ENCODE results near the gene MOV10. TPM values are rescaled to one million over a fixed set of nuclear protein-coding genes. Genes with fewer than 3 reads are reported as not detected.
A peak's percentile ranks its signal among the peaks of the same experiment; 100 is the strongest.

Gene MOV10
- total and polyA plus RNA-seq, 9 of the 15 experiments (the other 6 are each of a cell fraction or from before 2014, with no cell fraction given) = 16.7 to 105 (median 49.5) TPM

GRCh38 chr1:112714313-112715263, 40.1 kb downstream of the MOV10 start (continued):
- TF ChIP-seq MYNN (IDR thresholded peaks at IDR 0.05) (0 out of 2 replicates have a peak, but pooled peaks have one; percentile 19), MYNN (CRISPR knock-in tag; IDR thresholded peaks at IDR 0.05) (no peak), TAF15 (IDR thresholded peaks at IDR 0.05; ENCODE audit: low read depth, low read length) (0 out of 2 replicates have a peak, but pooled peaks have one; percentile 26), L3MBTL2 (IDR thresholded peaks at IDR 0.05) (peak; percentile 75), NCOA1 (IDR thresholded peaks at IDR 0.05; ENCODE audit: low read depth) (no peak), RBM15 (IDR thresholded peaks at IDR 0.05; ENCODE audit: insufficient read depth, low read length) (no peak), KLF1 (tag; IDR thresholded peaks at IDR 0.05) (no peak), KAT7 (CRISPR knock-in tag; IDR thresholded peaks at IDR 0.05; ENCODE audit: borderline replicate concordance) (peak; percentile 76; the same call in 1 of the 2 replicates), PTTG1 (tag; IDR thresholded peaks at IDR 0.05; ENCODE audit: low read depth) (no peak)
- TF ChIP-seq, protein P1, sequence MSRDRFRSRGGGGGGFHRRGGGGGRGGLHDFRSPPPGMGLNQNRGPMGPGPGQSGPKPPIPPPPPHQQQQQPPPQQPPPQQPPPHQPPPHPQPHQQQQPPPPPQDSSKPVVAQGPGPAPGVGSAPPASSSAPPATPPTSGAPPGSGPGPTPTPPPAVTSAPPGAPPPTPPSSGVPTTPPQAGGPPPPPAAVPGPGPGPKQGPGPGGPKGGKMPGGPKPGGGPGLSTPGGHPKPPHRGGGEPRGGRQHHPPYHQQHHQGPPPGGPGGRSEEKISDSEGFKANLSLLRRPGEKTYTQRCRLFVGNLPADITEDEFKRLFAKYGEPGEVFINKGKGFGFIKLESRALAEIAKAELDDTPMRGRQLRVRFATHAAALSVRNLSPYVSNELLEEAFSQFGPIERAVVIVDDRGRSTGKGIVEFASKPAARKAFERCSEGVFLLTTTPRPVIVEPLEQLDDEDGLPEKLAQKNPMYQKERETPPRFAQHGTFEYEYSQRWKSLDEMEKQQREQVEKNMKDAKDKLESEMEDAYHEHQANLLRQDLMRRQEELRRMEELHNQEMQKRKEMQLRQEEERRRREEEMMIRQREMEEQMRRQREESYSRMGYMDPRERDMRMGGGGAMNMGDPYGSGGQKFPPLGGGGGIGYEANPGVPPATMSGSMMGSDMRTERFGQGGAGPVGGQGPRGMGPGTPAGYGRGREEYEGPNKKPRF (IDR thresholded peaks at IDR 0.05; ENCODE audit: low read depth, low read length) = no peak
